PC-9 (cell line): ENCODE measurements around the gene CEACAM20. TPM values are rescaled to one million over a fixed set of nuclear protein-coding genes. Genes with fewer than 3 reads are reported as not detected.

Experiments used
- BruUV-seq: library from RNA; stranded (reverse); fragments of 400-500 nt; replicated peaks from 2 replicates; lab custom pipeline; 2021; lab: Mats Ljungman, UMichigan
- CTCF ChIA-PET: fragments of 300-600 bp; sonication (Branson Sonifier 250); formaldehyde crosslinking; loops from one replicate; lab custom pipeline; 2022; ENCODE audit warnings: antibody characterized with exemption; lab: Charles Lee
- POLR2A ChIA-PET: fragments of 300-600 bp; sonication (Branson Sonifier 250); formaldehyde crosslinking; loops from one replicate; lab custom pipeline; 2022; ENCODE audit warnings: antibody characterized with exemption; ENCODE audit not compliant: unreplicated experiment; lab: Charles Lee
- DNase-seq, 2 experiments: peaks; one replicate each; pipeline versions ENCODE4 v3.0.0 to v3.0.0-alpha.2; 2015 to 2022; ENCODE audit warnings: mixed read lengths in 1 of 2
- H2AFZ ChIP-seq: fragments of 200-600 bp; sonication (generic); 2 replicates; pipeline ENCODE4 v1.8.1; 2017; ENCODE audit warnings: antibody characterized with exemption
- H3F3A ChIP-seq: fragments of 200-600 bp; sonication (generic); 2 replicates; pipeline ENCODE4 v1.8.1; 2017; ENCODE audit warnings: antibody characterized with exemption, mild to moderate bottlenecking, low read depth; ENCODE audit not compliant: insufficient read depth
- H3K27ac ChIP-seq: fragments of 200-600 bp; sonication (generic); 2 replicates; pipeline ENCODE4 v1.6.1; 2016; ENCODE audit warnings: mixed run types
- H3K27me3 ChIP-seq: fragments of 200-600 bp; sonication (generic); 2 replicates; pipeline ENCODE4 v1.6.1; 2016; ENCODE audit warnings: low read depth, mixed run types; ENCODE audit not compliant: insufficient read depth
- H3K36me3 ChIP-seq: fragments of 200-600 bp; sonication (generic); 2 replicates; pipeline ENCODE4 v1.6.1; 2016; ENCODE audit warnings: low read depth, mixed run types
- H3K4me1 ChIP-seq: fragments of 200-600 bp; sonication (generic); replicated peaks from 2 replicates; pipeline ENCODE4 v1.6.1; 2016; ENCODE audit warnings: mixed run types; ENCODE audit not compliant: insufficient read depth
- H3K4me2 ChIP-seq: fragments of 200-600 bp; sonication (generic); 2 replicates; pipeline ENCODE4 v1.6.1; 2017; ENCODE audit warnings: mixed run types
- H3K4me3 ChIP-seq: fragments of 200-600 bp; sonication (generic); 2 replicates; pipeline ENCODE4 v1.6.1; 2016; ENCODE audit warnings: mixed run types
- H3K79me2 ChIP-seq: fragments of 200-600 bp; sonication (generic); 2 replicates; pipeline ENCODE4 v1.6.1; 2017; ENCODE audit warnings: low read depth, mixed run types
- H3K9me2 ChIP-seq: fragments of 200-600 bp; sonication (generic); 2 replicates; pipeline ENCODE4 v1.8.1; 2017; ENCODE audit warnings: mild to moderate bottlenecking; ENCODE audit not compliant: insufficient read depth
- H3K9me3 ChIP-seq: fragments of 200-600 bp; sonication (generic); 2 replicates; pipeline ENCODE4 v1.8.1; 2016; ENCODE audit warnings: low read depth; ENCODE audit not compliant: insufficient read depth
- H4K20me1 ChIP-seq: fragments of 200-600 bp; sonication (generic); 2 replicates; pipeline ENCODE4 v1.8.1; 2017; ENCODE audit not compliant: insufficient read depth
- EZH2 ChIP-seq: fragments of 200-600 bp; sonication (generic); IDR thresholded peaks from 2 replicates; pipeline ENCODE4 v1.8.0; 2017; ENCODE audit warnings: antibody characterized with exemption, low read depth
- intact Hi-C: fragments of 100-400 bp; cut with micrococcal nuclease; formaldehyde crosslinking; loops from one replicate; pipeline ENCODE4 v1.10.0; 2022; ENCODE audit not compliant: unreplicated experiment
- total RNA-seq: library from RNA; stranded (reverse); gene quantifications from 2 replicates; pipeline ENCODE4 v1.2.3, GENCODE V29; 2021
- TF ChIP-seq, protein P1 (sequence below): fragments of 200-600 bp; sonication (generic); conservative IDR thresholded peaks from 2 replicates; pipeline ENCODE4 v1.6.1; 2017; ENCODE audit warnings: mixed run types, antibody characterized with exemption, mild to moderate bottlenecking, moderate library complexity

The CEACAM20 gene
- total RNA-seq, 1 experiment from 2014 or later: not detected

DNA sequence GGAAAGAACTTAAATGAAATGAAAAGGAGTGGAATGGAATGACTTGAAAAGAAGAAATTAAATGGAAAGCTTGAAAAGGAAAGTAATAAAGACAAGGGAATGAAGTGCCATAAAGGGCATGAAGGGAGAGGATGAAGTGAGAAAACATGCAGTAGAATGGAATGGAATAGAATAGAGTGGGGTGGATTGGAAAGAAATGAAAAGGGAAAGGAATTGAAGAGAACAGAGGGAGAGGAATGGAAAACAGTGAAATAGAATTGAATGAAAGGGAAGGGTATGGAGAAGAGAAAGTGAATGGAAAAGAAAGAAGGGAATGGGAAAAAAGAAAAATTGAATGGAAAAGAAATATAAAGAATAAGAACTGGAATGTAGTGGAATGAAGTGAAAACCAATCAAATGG is 20.0 kb downstream of the CEACAM20 start:
- ChIA-PET POLR2A (no interaction called here), CTCF (no interaction called here)
- Histone ChIP-seq H4K20me1 (no peaks in the 10 kb centered on the region), H3K36me3 (no peaks in the 10 kb centered on the region), H3K4me2 (no peak overlapping the region), H3K79me2 (no peaks in the 10 kb centered on the region), H3K9me3 (0 out of 2 replicates have a peak, but pooled peaks cover 2% of the 10 kb centered on the region), H3K27ac (no peak overlapping the region), H3K4me1 (no peaks in the 10 kb centered on the region; the same call in 1 of the 2 replicates), H3K9me2 (no peaks in the 10 kb centered on the region), H3K4me3 (no peak overlapping the region), H3F3A (no peaks in the 10 kb centered on the region; the same call in 1 of the 2 replicates), H2AFZ (no peak overlapping the region), H3K27me3 (peaks cover 15% of the 10 kb centered on the region; the same call in 1 of the 2 replicates)
- no peak for DNase-seq
- intact Hi-C loops: no loop called here
- no TSS peak for BruUV-seq
- TF ChIP-seq, protein P1, sequence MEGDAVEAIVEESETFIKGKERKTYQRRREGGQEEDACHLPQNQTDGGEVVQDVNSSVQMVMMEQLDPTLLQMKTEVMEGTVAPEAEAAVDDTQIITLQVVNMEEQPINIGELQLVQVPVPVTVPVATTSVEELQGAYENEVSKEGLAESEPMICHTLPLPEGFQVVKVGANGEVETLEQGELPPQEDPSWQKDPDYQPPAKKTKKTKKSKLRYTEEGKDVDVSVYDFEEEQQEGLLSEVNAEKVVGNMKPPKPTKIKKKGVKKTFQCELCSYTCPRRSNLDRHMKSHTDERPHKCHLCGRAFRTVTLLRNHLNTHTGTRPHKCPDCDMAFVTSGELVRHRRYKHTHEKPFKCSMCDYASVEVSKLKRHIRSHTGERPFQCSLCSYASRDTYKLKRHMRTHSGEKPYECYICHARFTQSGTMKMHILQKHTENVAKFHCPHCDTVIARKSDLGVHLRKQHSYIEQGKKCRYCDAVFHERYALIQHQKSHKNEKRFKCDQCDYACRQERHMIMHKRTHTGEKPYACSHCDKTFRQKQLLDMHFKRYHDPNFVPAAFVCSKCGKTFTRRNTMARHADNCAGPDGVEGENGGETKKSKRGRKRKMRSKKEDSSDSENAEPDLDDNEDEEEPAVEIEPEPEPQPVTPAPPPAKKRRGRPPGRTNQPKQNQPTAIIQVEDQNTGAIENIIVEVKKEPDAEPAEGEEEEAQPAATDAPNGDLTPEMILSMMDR: no peak
- no peak for TF ChIP-seq EZH2

DNA sequence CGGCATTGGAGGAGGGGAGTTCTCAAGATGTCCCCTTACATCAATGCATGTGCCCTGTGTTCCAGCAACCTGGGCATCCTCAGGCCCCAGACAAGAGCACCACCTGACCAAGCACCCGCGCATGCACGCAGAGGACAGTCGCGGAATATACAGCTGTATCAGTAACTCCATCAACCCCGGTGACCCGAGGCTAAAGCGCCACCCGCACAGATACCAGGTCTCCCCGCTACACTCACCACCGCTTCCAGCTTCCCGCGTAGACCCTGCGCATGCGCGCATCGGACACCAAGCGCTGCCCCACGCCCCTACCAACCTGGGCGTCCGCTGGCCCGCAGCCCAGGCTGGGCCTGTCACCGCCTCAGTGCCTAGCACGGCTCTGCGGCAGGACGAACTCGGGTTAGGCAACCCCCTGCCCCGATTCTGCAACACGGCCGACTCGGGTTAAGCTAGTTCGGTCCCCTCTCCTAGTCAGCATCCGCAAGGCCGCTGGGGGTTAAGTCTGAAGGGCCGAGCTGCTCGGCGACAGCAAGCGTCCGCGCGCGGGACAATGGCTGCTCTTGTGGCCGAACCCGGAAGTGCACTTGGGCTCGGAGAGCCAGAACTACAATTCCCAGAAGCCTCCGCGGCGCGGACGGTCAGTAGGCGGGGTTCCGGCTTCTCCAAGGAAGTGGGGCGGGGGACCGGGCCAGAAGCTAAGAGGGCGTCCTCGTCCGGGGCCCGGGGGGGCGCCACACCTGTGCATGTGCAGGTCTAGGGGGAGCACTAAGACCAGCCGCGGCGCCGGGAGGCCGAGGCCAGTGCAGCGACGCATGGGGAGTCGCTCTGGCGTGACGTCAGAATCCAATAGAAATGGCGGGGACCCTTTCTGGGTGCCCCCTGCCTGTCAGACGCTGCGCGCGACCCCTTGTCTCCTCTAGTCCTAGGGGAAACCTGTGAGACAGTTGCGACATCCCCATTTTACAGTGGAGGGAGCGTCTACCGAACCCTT is 29.2 kb downstream of the CEACAM20 start, which contains the start of gene ZNF180:
TSS of gene ZNF180 (minus strand) at position 561 of the 988 bp plus-strand sequence. CDS start 3,188 bp downstream, outside the sequence.
- POLR2A ChIA-PET: interaction anchor here (0.5 to 0.7 kb wide), 3 partner anchors 106 to 592 kb away, joined by 3 to 4 read pairs (median 4); no protein-coding TSS in a partner anchor
- peak within 1 kb of the TSS; percentile 68 for H3K4me3 ChIP-seq
- H3K4me2 ChIP-seq: peak within 1 kb of the TSS; percentile 84
- intact Hi-C loops: no loop called here
- no TSS peak for BruUV-seq
- peak within 1 kb of the TSS; percentile 30 for H3K27ac ChIP-seq
- CTCF ChIA-PET: interaction anchor here (0.6 kb wide), 1 partner anchor 148 kb away, joined by 3 read pairs; no protein-coding TSS in a partner anchor
- H3K9me3 ChIP-seq: peaks cover 47% of the 10 kb centered on the region
- no peaks in the 10 kb centered on the region for H3K27me3 ChIP-seq
- H4K20me1 ChIP-seq: no peaks in the 10 kb centered on the region
- H2AFZ ChIP-seq: peak within 1 kb of the TSS; percentile 95
- DNase-seq: peak; percentile 96 to 97
- TF ChIP-seq, protein P1: peak; percentile 83
- TF ChIP-seq EZH2: no peak
- H3F3A ChIP-seq: peaks cover 8% of the 10 kb centered on the region
- peaks cover 4% of the 10 kb centered on the region; the same call in 1 of the 2 replicates for H3K4me1 ChIP-seq
- H3K36me3 ChIP-seq: peaks cover 33% of the 10 kb centered on the region
- H3K9me2 ChIP-seq: no peaks in the 10 kb centered on the region
- peaks cover 46% of the 10 kb centered on the region for H3K79me2 ChIP-seq

DNA sequence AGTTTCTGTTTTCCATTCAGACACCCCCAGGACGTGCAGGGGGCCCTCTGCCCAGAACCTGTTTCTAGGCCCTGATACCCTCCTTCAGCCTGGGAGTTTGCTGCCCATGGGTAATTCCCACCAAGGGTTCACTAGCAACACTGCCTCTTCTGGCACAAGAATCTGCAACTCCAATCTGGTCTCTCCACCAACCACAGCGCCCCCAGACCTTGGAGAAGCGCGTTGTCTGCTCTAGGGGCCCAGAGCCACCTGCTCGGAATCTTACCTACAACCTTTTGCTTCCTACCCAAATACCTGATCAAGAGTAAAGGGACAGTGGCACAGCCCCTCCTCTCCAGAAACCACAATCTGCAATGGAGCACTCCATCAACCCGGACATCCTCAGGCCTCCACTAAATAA is 29.9 kb downstream of the CEACAM20 start:
- no peaks in the 10 kb centered on the region for H4K20me1 ChIP-seq
- peaks cover 4% of the 10 kb centered on the region; the same call in 1 of the 2 replicates for H3K4me1 ChIP-seq
- peaks cover 53% of the 10 kb centered on the region for H3K79me2 ChIP-seq
- ChIA-PET POLR2A (no interaction called here), CTCF (no interaction called here)
- H3K9me2 ChIP-seq: no peaks in the 10 kb centered on the region
- BruUV-seq: TSS peak; percentile 77
- no peak for DNase-seq
- H3K4me3 ChIP-seq: peak overlapping the region; percentile 68
- H3K9me3 ChIP-seq: peaks cover 54% of the 10 kb centered on the region
- H3K36me3 ChIP-seq: peaks cover 40% of the 10 kb centered on the region
- no peaks in the 10 kb centered on the region for H3K27me3 ChIP-seq
- H3K27ac ChIP-seq: no peak overlapping the region
- H3F3A ChIP-seq: peaks cover 11% of the 10 kb centered on the region
- H3K4me2 ChIP-seq: peak overlapping the region; percentile 84
- no peak for TF ChIP-seq EZH2
- TF ChIP-seq, protein P1: no peak
- intact Hi-C loops: no loop called here
- H2AFZ ChIP-seq: peak overlapping the region; percentile 95
